Measurements from ENCODE around the gene CTDNEP1. TPM values are rescaled to one million over a fixed set of nuclear protein-coding genes. Genes with fewer than 3 reads are reported as not detected.

The CTDNEP1 gene
- total and polyA plus RNA-seq, 10 donors, result 69.3 to 133 (median 98.0) TPM

GRCh38 chr17:7260151-7260550 is 8.6 kb upstream of the CTDNEP1 start:
- intact Hi-C loops (cut with DNase I; ENCODE audit: low total_unique reads), result no loop called here
- DNase-seq, result no peak
- no peaks in the 10 kb centered on the region for H3K9me3 ChIP-seq
- H3K27ac ChIP-seq, result peak overlapping the region in 1 of 8 donors; percentile 81
- H3K36me3 ChIP-seq, result peaks cover 0 to 50% (median 30%) of the 10 kb centered on the region in 6 donors
- H3K27me3 ChIP-seq (replicated peaks in 1 of 7), result peaks cover 3 to 50% (median 27%) of the 10 kb centered on the region in 7 donors
- no peak overlapping the region for H3K4me3 ChIP-seq
- H3K4me1 ChIP-seq, result peaks cover 22 to 38% (median 35%) of the 10 kb centered on the region in 6 donors
- TF ChIP-seq CTCF (IDR thresholded peaks at IDR 0.05 in 8 of 11, conservative IDR thresholded peaks at IDR 0.05 in 3 of 11) (no peak), POLR2A (IDR thresholded peaks at IDR 0.05) (no peak), POLR2AphosphoS5 (IDR thresholded peaks at IDR 0.05) (no peak)
- 72 to 93% (median 86%) methylated on average over 2 to 4 of the region's 4 CpGs for WGBS, 5 donors

- H3K9me3 ChIP-seq, result no peaks in the 10 kb centered on the region
- H3K4me1 ChIP-seq, result peaks cover 22 to 38% (median 35%) of the 10 kb centered on the region in 6 donors
- no peak for TF ChIP-seq POLR2AphosphoS5 (IDR thresholded peaks at IDR 0.05)
- TF ChIP-seq CTCF (IDR thresholded peaks at IDR 0.05 in 8 of 11, conservative IDR thresholded peaks at IDR 0.05 in 3 of 11), result no peak
- no peak for TF ChIP-seq POLR2A (IDR thresholded peaks at IDR 0.05)
- H3K27me3 ChIP-seq (replicated peaks in 1 of 7), result peaks cover 3 to 43% (median 26%) of the 10 kb centered on the region in 7 donors
- peaks cover 0 to 57% (median 36%) of the 10 kb centered on the region in 6 donors for H3K36me3 ChIP-seq
- 94 to 98% (median 97%) methylated on average over 6 of the region's 6 CpGs for WGBS, 5 donors
- no peak overlapping the region for H3K4me3 ChIP-seq
- H3K27ac ChIP-seq, result no peak overlapping the region
- DNase-seq, result no peak
- intact Hi-C loops (cut with DNase I; ENCODE audit: low total_unique reads), result no loop called here
These were observed 8.0 kb upstream of the CTDNEP1 start for GRCh38 chr17:7259555-7259889.

GRCh38 chr17:7258731-7259554 is 7.4 kb upstream of the CTDNEP1 start:
- no peak for DNase-seq
- Histone ChIP-seq H3K27ac (no peak overlapping the region), H3K9me3 (no peaks in the 10 kb centered on the region), H3K27me3 (replicated peaks in 1 of 7) (peaks cover 3 to 38% (median 22%) of the 10 kb centered on the region in 7 donors), H3K36me3 (peaks cover 0 to 62% (median 41%) of the 10 kb centered on the region in 6 donors), H3K4me3 (no peak overlapping the region), H3K4me1 (peaks cover 22 to 43% (median 35%) of the 10 kb centered on the region in 6 donors)
- intact Hi-C loops (cut with DNase I; ENCODE audit: low total_unique reads), result no loop called here
- TF ChIP-seq POLR2A (IDR thresholded peaks at IDR 0.05) (no peak), CTCF (IDR thresholded peaks at IDR 0.05 in 8 of 11, conservative IDR thresholded peaks at IDR 0.05 in 3 of 11) (no peak), POLR2AphosphoS5 (IDR thresholded peaks at IDR 0.05) (no peak)
- WGBS, 5 donors, result 76 to 91% (median 83%) methylated on average over 7 of the region's 7 CpGs

- TF ChIP-seq CTCF (IDR thresholded peaks at IDR 0.05 in 8 of 11, conservative IDR thresholded peaks at IDR 0.05 in 3 of 11) (no peak), POLR2AphosphoS5 (IDR thresholded peaks at IDR 0.05) (peak in 1 of 3 donors; percentile 32)
- Histone ChIP-seq H3K36me3 (peaks cover 0 to 68% (median 41%) of the 10 kb centered on the region in 6 donors), H3K27me3 (replicated peaks in 1 of 7) (peaks cover 0 to 17% (median 6%) of the 10 kb centered on the region in 7 donors), H3K4me3 (no peak overlapping the region), H3K27ac (no peak overlapping the region), H3K4me1 (peaks cover 17 to 37% (median 27%) of the 10 kb centered on the region in 6 donors), H3K9me3 (no peaks in the 10 kb centered on the region)
- WGBS, 5 donors, result 75 to 93% (median 89%) methylated on average over 8 of the region's 8 CpGs
- DNase-seq, result no peak
- intact Hi-C loops (cut with DNase I; ENCODE audit: low total_unique reads), result no loop called here
These were observed 5.4 kb upstream of the CTDNEP1 start for GRCh38 chr17:7256766-7257456.

All from spleen (tissue), 11 donors.